ENCODE results near the gene SPOP.

GRCh38 chr17:49567104-49567521 lies 110.8 kb downstream of the SPOP start:
- TF ChIP-seq CTCF (IDR thresholded peaks at IDR 0.05): no peak
- no peak for TF ChIP-seq ZFX (IDR thresholded peaks at IDR 0.05; ENCODE audit: borderline replicate concordance)
